ENCODE data around the gene TLR8. TPM values are rescaled to one million over a fixed set of nuclear protein-coding genes. Genes with fewer than 3 reads are reported as not detected.

The TLR8 gene
- total and polyA plus RNA-seq, 2 of the 4 experiments (the other 2 are of a cell fraction): not detected

GRCh38 chrX:12919051-12919450, 12.6 kb downstream of the TLR8 start:
- H4K5ac ChIP-seq (ENCODE audit: low read depth, low read length): no peak overlapping the region
- WGBS, 2 experiments (ENCODE audit: extremely low coverage in 2 of 2, insufficient read length in 1 of 2): no CpG with 5 or more reads among the region's 10 CpGs
- no peak overlapping the region for H2BK5ac ChIP-seq (ENCODE audit: low read depth, low read length, poor library complexity, severe bottlenecking)
- no peak overlapping the region for H3K27ac ChIP-seq (ENCODE audit: insufficient read depth, low read length)
- H3K4me3 ChIP-seq (ENCODE audit: insufficient read depth, low read depth, low read length): no peak overlapping the region
- no peak overlapping the region for H2BK15ac ChIP-seq (ENCODE audit: low read depth, low read length)
- H2BK20ac ChIP-seq (ENCODE audit: low read depth, low read length): no peak overlapping the region
- no peak for TF ChIP-seq MAZ (IDR thresholded peaks at IDR 0.05; ENCODE audit: borderline replicate concordance, low read depth, low read length)
- no peak for TF ChIP-seq MXI1 (IDR thresholded peaks at IDR 0.05; ENCODE audit: borderline replicate concordance, low read depth, low read length)
- TF ChIP-seq MAFK (IDR thresholded peaks at IDR 0.05; ENCODE audit: low read depth, low read length): no peak
- no peak for TF ChIP-seq RFX5 (IDR thresholded peaks at IDR 0.05; ENCODE audit: low read depth, low read length)
- TF ChIP-seq CHD1 (IDR thresholded peaks at IDR 0.05; ENCODE audit: low read depth, low read length): no peak
- no peak for TF ChIP-seq FOS (IDR thresholded peaks at IDR 0.05; ENCODE audit: low read depth, low read length)
- TF ChIP-seq RCOR1 (IDR thresholded peaks at IDR 0.05; ENCODE audit: insufficient replicate concordance, low read length): no peak
- no peak for TF ChIP-seq USF2 (IDR thresholded peaks at IDR 0.05; ENCODE audit: low read depth, low read length)
- TF ChIP-seq NFE2L2 (IDR thresholded peaks at IDR 0.05; ENCODE audit: low read depth, low read length): no peak
- no peak for TF ChIP-seq RAD21 (IDR thresholded peaks at IDR 0.05; ENCODE audit: low read length)
- TF ChIP-seq SMC3 (IDR thresholded peaks at IDR 0.05; ENCODE audit: low read depth, low read length): no peak
- no peak for TF ChIP-seq CTCF (conservative IDR thresholded peaks at IDR 0.05; ENCODE audit: low read depth, low read length)
- no peak for TF ChIP-seq ELK1 (IDR thresholded peaks at IDR 0.05; ENCODE audit: borderline replicate concordance, low read depth, low read length)
- no peak for TF ChIP-seq POLR2A (IDR thresholded peaks at IDR 0.05; ENCODE audit: low read depth, low read length)
- no peak for TF ChIP-seq CEBPB (IDR thresholded peaks at IDR 0.05; ENCODE audit: low read depth, low read length)
- no peak for TF ChIP-seq BHLHE40 (IDR thresholded peaks at IDR 0.05; ENCODE audit: low read depth, low read length)
- H4K91ac ChIP-seq (ENCODE audit: insufficient read depth, low read depth, low read length): no peak overlapping the region
- H2AK9ac ChIP-seq (replicated peaks; ENCODE audit: low read depth, low read length, poor library complexity): no peak overlapping the region
- DNase-seq (no peak), ATAC-seq (ENCODE audit: low read depth) (no peak)
- dilution Hi-C loops (cut with HindIII; ENCODE audit: low sequenced_read_pairs, unreplicated experiment): no loop called here
- no peak overlapping the region for H2AFZ ChIP-seq (replicated peaks; ENCODE audit: low read length, poor library complexity)
- H4K20me1 ChIP-seq (ENCODE audit: insufficient read depth, low read length): no peaks in the 10 kb centered on the region
- no peak overlapping the region for H4K8ac ChIP-seq (ENCODE audit: low read depth in 2 of 2, low read length in 2 of 2)
- no peak overlapping the region for H3K18ac ChIP-seq (ENCODE audit: low read depth, low read length)
- no peak overlapping the region for H3K23ac ChIP-seq (ENCODE audit: low read depth, low read length)
- H3K56ac ChIP-seq (ENCODE audit: extremely low read depth, insufficient read depth, low read length): no peak overlapping the region
- ChIA-PET POLR2A (ENCODE audit: unreplicated experiment) (no interaction called here), CTCF (no interaction called here)
- BruUV-seq (replicated peaks): no TSS peak
- no peak overlapping the region for H2AK5ac ChIP-seq (ENCODE audit: low read depth, low read length)
- no peak overlapping the region for H3K9ac ChIP-seq (ENCODE audit: low read depth, low read length)
- H3K79me1 ChIP-seq (ENCODE audit: low read depth in 1 of 2, low read length in 2 of 2): no peaks in the 10 kb centered on the region
- H3K4ac ChIP-seq (ENCODE audit: low read depth, low read length): no peak overlapping the region
- no peaks in the 10 kb centered on the region for H3K36me3 ChIP-seq (ENCODE audit: control insufficient read depth, insufficient read depth, low read length)
- intact Hi-C loops (cut with micrococcal nuclease): no loop called here
- H3K9me1 ChIP-seq (ENCODE audit: insufficient read depth, low read length): no peaks in the 10 kb centered on the region
- in situ Hi-C loops (cut with MboI; ENCODE audit: low sequenced_read_pairs): no loop called here
- H3K14ac ChIP-seq (replicated peaks; ENCODE audit: low read depth, low read length): no peak overlapping the region
- H3K4me2 ChIP-seq (ENCODE audit: low read depth, low read length): no peak overlapping the region
- no peak overlapping the region for H2BK120ac ChIP-seq (ENCODE audit: low read depth, low read length)
- H3K9me3 ChIP-seq (ENCODE audit: control insufficient read depth, insufficient read depth, low read length): no peaks in the 10 kb centered on the region
- H3K4me1 ChIP-seq (ENCODE audit: control insufficient read depth, insufficient read depth, low read length): no peaks in the 10 kb centered on the region
- no peaks in the 10 kb centered on the region; the same call in 1 of the 2 replicates for H3K27me3 ChIP-seq (ENCODE audit: control insufficient read depth, insufficient read depth, low read length)

Measured in IMR-90 (cell line).